T-helper 17 cell (primary cell): ENCODE results near the gene KPNA1. TPM values are rescaled to one million over a fixed set of nuclear protein-coding genes. Genes with fewer than 3 reads are reported as not detected.

Source experiments
- ATAC-seq: fragments of 150-1000 bp; cut with Tn5 transposase; 2 replicates; pipeline ENCODE4 v1.10.0; 2021; ENCODE audit warnings: mild to moderate bottlenecking, moderate library complexity
- DNase-seq, 3 donors: peaks; one replicate each; pipeline versions ENCODE4 v3.0.0 to v3.0.0-alpha.2; 2020 to 2021
- H3K9me3 ChIP-seq: one replicate; pipeline ENCODE4 v1.7.0; 2013; ENCODE audit warnings: low read length, mild to moderate bottlenecking; ENCODE audit not compliant: control insufficient read depth, poor library complexity, severe bottlenecking
- H3K27ac Mint-ChIP-seq: one replicate; pipeline ENCODE4 v1.8.0; 2022; ENCODE audit warnings: mild to moderate bottlenecking, moderate library complexity, mixed read lengths
- H3K27me3 Mint-ChIP-seq: one replicate; pipeline ENCODE4 v1.8.0; 2022; ENCODE audit warnings: mixed read lengths
- H3K36me3 Mint-ChIP-seq: one replicate; pipeline ENCODE4 v1.8.0; 2022; ENCODE audit warnings: low read depth, mixed read lengths
- H3K4me1 Mint-ChIP-seq: one replicate; pipeline ENCODE4 v1.8.0; 2022; ENCODE audit warnings: mild to moderate bottlenecking, mixed read lengths
- H3K4me3 Mint-ChIP-seq: one replicate; pipeline ENCODE4 v1.8.0; 2022; ENCODE audit warnings: mild to moderate bottlenecking, moderate library complexity, mixed read lengths
- total RNA-seq, 4 donors: library from RNA in 2 of 4; stranded (reverse) in 2 of 4; gene quantifications; one replicate each; pipeline ENCODE4 v1.2.3 and lab custom pipeline; 2022 to 2026

Gene KPNA1
- total RNA-seq, 2 donors from 2014 or later = 50.5 to 55.6 TPM

DNA sequence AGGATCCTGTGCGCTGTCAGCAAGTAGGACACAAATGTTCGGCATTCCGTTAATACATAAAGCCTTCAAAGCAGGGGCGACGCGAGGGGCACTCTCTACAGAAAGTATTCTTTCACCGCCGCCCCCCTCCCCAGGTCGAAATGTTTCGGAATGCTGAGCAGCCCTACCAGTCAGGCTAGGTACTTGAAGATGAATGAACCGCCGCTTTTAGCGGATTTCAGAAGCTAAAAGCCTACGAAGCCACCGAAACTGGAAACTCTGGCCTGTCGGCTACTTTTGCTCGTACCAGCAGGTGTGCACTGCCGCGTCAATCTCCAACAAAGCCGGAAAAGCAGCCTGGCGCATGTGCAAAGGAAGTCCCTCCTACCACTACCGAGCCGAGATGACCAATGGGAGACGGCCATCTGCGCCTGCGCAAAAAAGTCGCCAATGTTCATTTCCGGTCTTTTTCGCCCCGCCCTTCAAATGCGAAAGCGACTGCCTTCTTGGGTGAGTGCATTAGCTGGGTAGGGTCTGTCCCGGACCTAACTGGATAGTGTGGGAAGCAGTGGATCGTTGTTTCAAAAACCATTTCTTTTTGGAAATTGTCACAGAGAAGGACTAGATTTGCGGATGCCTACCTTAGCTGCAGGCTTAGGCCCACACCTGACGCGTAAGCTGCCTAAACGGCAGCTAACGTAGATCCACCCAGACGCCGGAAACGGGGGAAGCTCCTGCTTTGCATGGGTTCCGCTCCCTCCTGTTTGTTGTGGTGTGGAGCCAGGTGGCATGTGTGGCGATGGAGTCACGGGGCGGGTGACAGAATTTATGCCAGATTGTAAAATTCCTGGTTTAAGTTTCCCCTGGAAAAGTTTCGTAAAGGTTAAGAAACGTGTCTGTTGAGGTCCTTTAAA, 98.7 kb downstream of the KPNA1 start, which contains the start of gene WDR5B:
Gene WDR5B (minus strand): TSS at position 301 of the 893 bp plus-strand sequence. CDS start 534 bp downstream, outside the sequence.
- DNase-seq (peak; percentile 91 to 97 (median 95)), ATAC-seq (peak; percentile 90)
- Mint-ChIP-seq H3K27ac (peak within 1 kb of the TSS; percentile 99), H3K27me3 (no peaks in the 10 kb centered on the region), H3K4me3 (peak within 1 kb of the TSS; percentile 96), H3K36me3 (peaks cover 5% of the 10 kb centered on the region), H3K4me1 (peaks cover 45% of the 10 kb centered on the region)
- no peaks in the 10 kb centered on the region for H3K9me3 ChIP-seq

DNA sequence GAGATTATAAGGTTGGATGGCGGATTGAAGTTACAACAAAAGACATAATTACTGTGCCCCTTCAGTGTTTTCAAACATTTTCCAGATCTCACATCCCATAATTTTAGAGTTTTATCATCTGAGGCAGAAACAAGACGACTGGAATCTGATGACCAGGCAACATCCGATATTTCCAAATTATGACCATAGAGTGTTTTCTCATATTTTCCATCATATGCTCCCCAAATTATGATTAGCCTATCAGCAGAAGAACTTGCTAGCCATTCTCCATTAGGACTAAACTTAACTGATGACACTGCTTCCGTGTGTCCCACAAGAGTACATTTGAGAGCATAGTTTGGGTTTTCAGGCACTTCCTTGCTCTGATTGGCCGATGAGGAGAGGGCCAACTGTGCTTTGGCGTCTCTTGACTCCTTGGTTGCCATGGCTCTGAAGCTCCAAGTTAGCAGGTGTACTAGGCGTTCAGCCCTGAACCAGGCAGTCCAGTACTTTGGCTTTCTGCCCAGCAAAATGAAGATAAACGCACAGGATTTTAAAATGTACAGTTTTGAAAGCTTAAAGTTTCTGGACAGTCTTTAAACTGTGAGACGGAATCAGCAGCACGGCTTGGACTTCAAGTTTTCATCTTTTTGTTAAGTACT, 99.5 kb downstream of the KPNA1 start:
- H3K9me3 ChIP-seq = no peaks in the 10 kb centered on the region
- DNase-seq (peak in 2 of 3 donors; percentile 20 to 34), ATAC-seq (peak; percentile 44)
- Mint-ChIP-seq H3K27ac (peak overlapping the region; percentile 99), H3K36me3 (peaks cover 5% of the 10 kb centered on the region), H3K27me3 (no peaks in the 10 kb centered on the region), H3K4me3 (peak overlapping the region; percentile 96), H3K4me1 (peaks cover 43% of the 10 kb centered on the region)

DNA sequence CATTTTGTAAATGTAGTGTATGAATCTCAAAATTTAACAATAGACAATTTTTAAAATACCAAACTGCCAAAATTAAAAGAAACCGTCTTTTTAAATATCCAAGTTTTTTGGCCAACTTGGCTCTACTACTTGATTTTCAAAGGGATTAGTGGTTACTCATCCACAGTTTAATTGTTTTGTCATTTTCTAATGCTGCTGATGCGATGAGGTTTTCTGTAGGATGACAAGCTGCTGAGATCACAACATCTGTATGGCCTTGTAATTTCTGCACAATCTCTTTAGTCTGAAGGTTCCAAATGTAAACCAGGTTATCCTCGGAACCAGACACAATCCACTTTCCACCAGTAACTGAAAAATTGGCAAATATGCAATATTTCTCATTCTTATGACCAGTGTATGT, 100.3 kb downstream of the KPNA1 start:
- no peaks in the 10 kb centered on the region for H3K27me3 Mint-ChIP-seq
- H3K4me3 Mint-ChIP-seq = peak overlapping the region; percentile 96
- H3K9me3 ChIP-seq = no peaks in the 10 kb centered on the region
- ATAC-seq (no peak), DNase-seq (no peak)
- H3K36me3 Mint-ChIP-seq = peaks cover 5% of the 10 kb centered on the region
- H3K4me1 Mint-ChIP-seq = peaks cover 42% of the 10 kb centered on the region
- peak overlapping the region; percentile 99 for H3K27ac Mint-ChIP-seq

DNA sequence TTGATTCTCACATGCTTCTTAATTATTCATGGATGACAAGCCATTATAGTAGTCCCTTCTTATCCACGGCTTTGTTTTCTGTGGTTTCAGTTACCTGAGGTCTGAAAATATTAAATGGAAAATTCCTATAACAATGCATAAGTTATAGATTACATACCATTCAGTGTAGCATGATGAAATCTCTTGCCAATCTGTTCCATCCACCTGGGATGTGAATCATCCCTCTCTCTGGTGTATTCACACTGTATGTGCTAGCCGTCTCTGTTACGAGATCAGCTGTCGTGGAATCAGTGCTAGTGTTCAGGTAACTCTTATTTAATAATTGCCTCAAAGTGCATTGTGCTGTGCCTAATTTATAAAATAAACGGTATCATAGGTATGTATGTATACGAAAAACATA, 104.1 kb downstream of the KPNA1 start:
- H3K27ac Mint-ChIP-seq = no peak overlapping the region
- no peak for ATAC-seq
- DNase-seq = no peak
- peaks cover 32% of the 10 kb centered on the region for H3K4me1 Mint-ChIP-seq
- H3K9me3 ChIP-seq = no peaks in the 10 kb centered on the region
- H3K36me3 Mint-ChIP-seq = peaks cover 9% of the 10 kb centered on the region
- H3K4me3 Mint-ChIP-seq = no peak overlapping the region
- no peaks in the 10 kb centered on the region for H3K27me3 Mint-ChIP-seq

DNA sequence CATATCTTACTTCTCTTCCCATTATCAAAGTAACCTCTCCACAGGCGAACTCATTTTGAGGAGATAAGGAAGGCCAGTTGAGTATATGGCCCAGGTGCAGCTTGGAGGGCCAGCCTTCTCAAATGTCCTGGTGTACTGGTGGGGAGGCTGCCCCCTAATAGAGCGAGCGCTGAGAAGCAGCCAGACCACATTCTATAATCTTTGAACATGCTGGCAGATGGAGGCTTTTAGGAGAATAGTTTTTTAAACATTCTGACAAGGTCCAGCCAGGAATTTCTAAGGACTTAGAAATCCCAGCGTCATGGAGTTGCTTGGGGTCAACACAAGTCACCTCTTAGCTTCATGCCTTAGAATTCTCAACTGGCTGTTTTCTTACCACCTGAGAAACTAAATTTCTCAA, 104.6 kb downstream of the KPNA1 start:
- ATAC-seq = no peak
- Mint-ChIP-seq H3K27ac (no peak overlapping the region), H3K4me3 (no peak overlapping the region), H3K4me1 (peaks cover 29% of the 10 kb centered on the region), H3K27me3 (no peaks in the 10 kb centered on the region), H3K36me3 (peaks cover 9% of the 10 kb centered on the region)
- DNase-seq = no peak
- no peaks in the 10 kb centered on the region for H3K9me3 ChIP-seq

DNA sequence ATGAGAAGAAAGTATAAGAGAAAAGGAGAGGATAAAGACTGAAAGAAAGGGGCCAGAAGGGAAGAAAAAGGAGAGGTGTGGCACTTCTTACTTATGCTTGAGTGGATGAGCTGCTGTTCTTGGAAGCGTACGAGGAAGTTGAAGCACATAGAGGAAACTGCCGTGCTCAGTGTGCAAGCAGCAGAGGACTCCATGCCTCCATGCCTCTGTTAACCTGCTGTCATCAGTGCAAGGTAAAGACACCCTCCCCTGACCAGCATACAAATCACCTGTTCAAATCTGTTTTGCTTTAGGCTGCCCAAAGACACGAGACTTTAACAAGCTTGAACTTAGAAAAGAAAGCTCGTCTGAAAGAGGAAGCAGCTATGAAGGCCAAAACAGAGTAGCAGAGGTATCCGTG, 105.3 kb downstream of the KPNA1 start:
- Mint-ChIP-seq H3K27ac (peak overlapping the region; percentile 54), H3K4me3 (peak overlapping the region; percentile 43), H3K4me1 (peaks cover 23% of the 10 kb centered on the region), H3K27me3 (no peaks in the 10 kb centered on the region), H3K36me3 (peaks cover 9% of the 10 kb centered on the region)
- no peaks in the 10 kb centered on the region for H3K9me3 ChIP-seq
- DNase-seq = no peak
- no peak for ATAC-seq

DNA sequence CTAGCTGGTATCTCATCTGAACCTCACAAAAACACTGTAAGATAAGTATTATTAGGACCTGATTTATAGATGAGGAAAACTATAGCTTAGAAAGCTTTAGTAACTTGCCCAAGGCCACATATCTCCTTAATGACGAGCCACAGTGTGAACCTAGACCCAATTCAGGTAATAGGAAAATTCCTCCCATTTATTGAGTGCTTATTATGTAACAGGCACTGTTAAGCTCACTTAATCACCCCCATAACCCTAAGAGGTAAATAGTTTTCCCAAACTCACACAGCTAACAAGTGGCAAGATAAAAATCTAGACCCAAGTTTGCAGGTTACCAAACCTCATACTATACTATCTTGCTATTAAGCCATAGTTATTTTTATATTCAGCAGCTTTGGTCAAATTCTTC, 106.8 kb downstream of the KPNA1 start:
- Mint-ChIP-seq H3K27ac (peak overlapping the region; percentile 54), H3K4me3 (no peak overlapping the region), H3K36me3 (peaks cover 12% of the 10 kb centered on the region)

DNA sequence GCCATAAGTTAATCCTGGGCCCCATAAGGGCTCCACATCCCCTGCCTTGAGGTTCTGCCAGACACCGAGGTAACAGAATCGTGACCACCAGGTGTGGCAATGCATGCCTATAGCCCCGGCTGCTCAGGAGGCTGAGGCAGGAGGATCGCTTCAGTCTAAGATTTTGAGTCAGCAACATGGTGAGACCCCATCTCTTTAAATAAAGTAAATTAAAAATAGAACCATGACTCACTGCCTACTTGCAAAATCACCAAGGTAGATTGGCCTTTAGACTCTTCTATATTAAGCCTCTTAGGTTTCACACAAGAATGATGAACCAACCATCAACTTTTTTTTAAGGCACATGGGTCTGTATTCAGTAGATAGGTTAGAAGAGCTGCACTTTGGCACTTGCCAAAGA, 108.5 kb downstream of the KPNA1 start:
- Mint-ChIP-seq H3K36me3 (peaks cover 9% of the 10 kb centered on the region), H3K4me1 (peaks cover 8% of the 10 kb centered on the region), H3K4me3 (no peak overlapping the region), H3K27ac (peak overlapping the region; percentile 89), H3K27me3 (no peaks in the 10 kb centered on the region)
- no peaks in the 10 kb centered on the region for H3K9me3 ChIP-seq
- DNase-seq (no peak), ATAC-seq (no peak)

More for the DNA sequence above, 106.8 kb downstream of the KPNA1 start:
- Mint-ChIP-seq H3K27me3 (no peaks in the 10 kb centered on the region), H3K4me1 (peaks cover 18% of the 10 kb centered on the region)
- no peaks in the 10 kb centered on the region for H3K9me3 ChIP-seq
- DNase-seq (no peak), ATAC-seq (no peak)

DNA sequence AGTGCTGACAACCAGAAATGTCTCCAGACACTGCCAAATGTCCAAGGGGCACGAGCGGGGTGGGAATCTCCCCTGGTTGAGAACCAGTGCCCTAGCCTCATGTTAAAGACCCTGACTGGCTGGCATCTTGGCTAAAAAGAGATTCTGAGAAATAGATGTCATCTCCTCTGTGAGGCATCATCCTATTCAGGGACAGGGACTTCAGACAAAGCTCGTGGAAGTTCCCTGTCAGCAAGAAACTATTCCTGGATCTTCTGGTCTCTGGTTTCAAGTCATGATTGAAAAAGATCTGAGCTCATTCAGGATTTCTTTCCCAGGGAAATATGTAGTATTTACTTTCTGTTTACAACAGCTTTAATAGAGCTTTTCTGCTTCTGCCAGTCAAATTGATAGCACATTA, 109.7 kb downstream of the KPNA1 start:
- no peak overlapping the region for H3K27ac Mint-ChIP-seq
- no peaks in the 10 kb centered on the region for H3K27me3 Mint-ChIP-seq
- ATAC-seq (no peak), DNase-seq (no peak)
- H3K9me3 ChIP-seq = no peaks in the 10 kb centered on the region
- peaks cover 8% of the 10 kb centered on the region for H3K4me1 Mint-ChIP-seq
- H3K36me3 Mint-ChIP-seq = peaks cover 9% of the 10 kb centered on the region
- no peak overlapping the region for H3K4me3 Mint-ChIP-seq

DNA sequence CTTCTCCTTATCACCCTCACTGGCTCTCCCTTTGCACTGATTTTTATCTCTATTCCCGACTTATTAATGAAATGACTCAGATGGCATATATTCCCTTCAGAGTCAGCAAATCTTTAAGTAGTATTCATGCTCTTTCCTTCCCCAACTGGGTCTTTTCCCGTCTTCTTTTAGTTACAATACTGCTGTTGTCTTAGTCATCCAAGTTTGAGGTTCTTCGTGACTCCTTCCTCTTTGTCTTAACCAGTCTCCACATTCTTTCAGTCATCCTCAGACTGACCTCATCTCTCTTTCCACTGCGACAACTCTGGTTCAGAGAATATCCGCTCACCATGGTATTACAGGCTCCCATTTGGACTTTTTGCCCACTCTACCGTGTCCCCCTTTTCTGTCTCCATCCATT, 111.2 kb downstream of the KPNA1 start:
- peaks cover 3% of the 10 kb centered on the region for H3K4me1 Mint-ChIP-seq
- H3K27ac Mint-ChIP-seq = peak overlapping the region; percentile 66
- H3K27me3 Mint-ChIP-seq = no peaks in the 10 kb centered on the region
- no peaks in the 10 kb centered on the region for H3K9me3 ChIP-seq
- H3K36me3 Mint-ChIP-seq = peaks cover 5% of the 10 kb centered on the region
- DNase-seq (no peak), ATAC-seq (no peak)
- no peak overlapping the region for H3K4me3 Mint-ChIP-seq

DNA sequence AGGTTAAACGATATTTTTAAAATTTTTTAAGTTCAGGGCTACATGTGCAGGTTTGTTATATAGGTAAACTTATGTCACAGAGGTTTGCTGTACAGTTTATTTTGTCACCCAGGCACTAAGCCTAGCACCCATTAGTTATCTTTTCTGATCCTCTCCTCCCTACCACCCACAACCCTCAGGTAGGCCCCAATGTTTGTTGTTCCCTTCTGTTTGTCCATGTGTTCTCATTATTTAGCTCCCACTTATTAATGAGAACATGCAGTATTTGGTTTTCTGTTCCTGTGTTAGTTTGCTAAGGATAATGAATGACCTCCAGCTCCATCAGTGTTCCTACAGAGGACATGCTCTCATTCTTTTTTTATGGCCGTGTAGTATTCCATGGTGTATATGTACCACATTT, 115.8 kb downstream of the KPNA1 start:
- Mint-ChIP-seq H3K4me3 (no peak overlapping the region), H3K36me3 (peaks cover 5% of the 10 kb centered on the region), H3K27me3 (no peaks in the 10 kb centered on the region), H3K4me1 (peaks cover 6% of the 10 kb centered on the region), H3K27ac (no peak overlapping the region)
- DNase-seq (no peak), ATAC-seq (no peak)
- no peaks in the 10 kb centered on the region for H3K9me3 ChIP-seq

DNA sequence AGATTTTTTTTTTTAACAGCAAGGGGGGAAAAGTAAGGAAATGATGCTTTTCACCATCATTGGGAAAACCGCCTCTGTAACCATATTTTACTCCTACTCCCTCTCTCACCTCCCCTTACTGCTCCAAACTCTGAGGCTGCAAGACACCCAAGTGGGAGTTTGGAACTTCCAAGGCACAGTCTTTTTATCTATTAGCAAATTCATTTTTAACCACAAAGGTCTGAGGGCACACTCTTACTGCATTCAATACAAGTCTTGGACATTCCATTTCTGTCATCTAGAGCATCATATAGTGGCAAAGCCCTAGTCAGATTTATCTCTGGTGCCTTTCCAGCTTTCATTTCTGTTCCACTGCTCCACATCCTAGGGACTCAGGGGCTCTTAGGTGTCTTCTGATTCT, 117.5 kb downstream of the KPNA1 start:
- Mint-ChIP-seq H3K27me3 (no peaks in the 10 kb centered on the region), H3K4me1 (peaks cover 6% of the 10 kb centered on the region), H3K36me3 (no peaks in the 10 kb centered on the region), H3K4me3 (no peak overlapping the region), H3K27ac (no peak overlapping the region)
- ATAC-seq (no peak), DNase-seq (no peak)
- H3K9me3 ChIP-seq = no peaks in the 10 kb centered on the region

DNA sequence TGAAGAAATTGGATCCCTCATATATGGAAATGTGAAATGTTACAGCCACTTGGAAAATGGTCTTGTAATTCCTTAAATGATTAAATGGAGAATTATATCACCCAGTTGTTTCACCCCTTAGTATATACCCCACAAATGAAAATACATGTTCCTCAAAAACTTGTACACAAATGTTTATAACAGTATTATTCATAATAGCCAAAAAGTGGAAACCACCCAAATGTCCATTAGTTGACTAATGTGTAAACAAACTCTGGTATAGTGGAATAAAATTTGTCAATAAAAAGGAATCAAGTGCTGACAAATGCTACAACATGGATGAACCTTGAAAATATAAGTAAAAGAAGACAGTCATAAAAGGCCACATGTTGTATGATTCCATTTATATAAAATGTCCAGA, 118.2 kb downstream of the KPNA1 start:
- DNase-seq (no peak), ATAC-seq (no peak)
- Mint-ChIP-seq H3K4me1 (peaks cover 6% of the 10 kb centered on the region), H3K4me3 (no peak overlapping the region), H3K27ac (no peak overlapping the region), H3K27me3 (no peaks in the 10 kb centered on the region), H3K36me3 (no peaks in the 10 kb centered on the region)
- H3K9me3 ChIP-seq = no peaks in the 10 kb centered on the region
